Epithelial cell of prostate (primary cell): ENCODE results near the gene HHIPL1.
A peak's percentile ranks its signal among the peaks of the same experiment; 100 is the strongest.

Experiments
- DNase-seq: peaks from one replicate; pipeline ENCODE4 v3.0.0-alpha.2; 2011; ENCODE audit warnings: low read depth, low spot score
- H3K27ac ChIP-seq: fragments of 450-650 bp; 2 replicates; pipeline ENCODE4 v1.5.1; 2017; ENCODE audit warnings: mild to moderate bottlenecking

Gene HHIPL1

GRCh38 chr14:99609245-99610170, 35.4 kb upstream of the HHIPL1 start:
- no peak for DNase-seq
- H3K27ac ChIP-seq, result no peak overlapping the region

- no peak for DNase-seq
- peak overlapping the region; percentile 82 for H3K27ac ChIP-seq
Observed at GRCh38 chr14:99611646-99612045, 33.3 kb upstream of the HHIPL1 start.

GRCh38 chr14:99612071-99612737, 32.7 kb upstream of the HHIPL1 start:
- DNase-seq, result peak; percentile 76
- H3K27ac ChIP-seq, result peak overlapping the region; percentile 82

- peak overlapping the region; percentile 82 for H3K27ac ChIP-seq
- no peak for DNase-seq
Observed at GRCh38 chr14:99612738-99613330, 32.1 kb upstream of the HHIPL1 start.

- DNase-seq, result no peak
- H3K27ac ChIP-seq, result no peak overlapping the region
Observed at GRCh38 chr14:99615497-99616157, 29.3 kb upstream of the HHIPL1 start.

- DNase-seq, result no peak
- H3K27ac ChIP-seq, result no peak overlapping the region
Observed at GRCh38 chr14:99616832-99617800, 27.8 kb upstream of the HHIPL1 start.

GRCh38 chr14:99619835-99620834, 24.8 kb upstream of the HHIPL1 start:
- DNase-seq, result no peak
- H3K27ac ChIP-seq, result no peak overlapping the region

GRCh38 chr14:99621948-99622347, 23.0 kb upstream of the HHIPL1 start:
- DNase-seq, result no peak
- H3K27ac ChIP-seq, result peak overlapping the region; percentile 60

GRCh38 chr14:99624024-99624423, 20.9 kb upstream of the HHIPL1 start:
- no peak for DNase-seq
- H3K27ac ChIP-seq, result peak overlapping the region; percentile 60

GRCh38 chr14:99624971-99625370, 20.0 kb upstream of the HHIPL1 start:
- DNase-seq, result no peak
- no peak overlapping the region for H3K27ac ChIP-seq

GRCh38 chr14:99625476-99625875, 19.5 kb upstream of the HHIPL1 start:
- H3K27ac ChIP-seq, result no peak overlapping the region
- no peak for DNase-seq

- H3K27ac ChIP-seq, result no peak overlapping the region
- DNase-seq, result no peak
Observed at GRCh38 chr14:99626041-99626648, 18.8 kb upstream of the HHIPL1 start.

GRCh38 chr14:99627100-99627499, 17.8 kb upstream of the HHIPL1 start:
- H3K27ac ChIP-seq, result no peak overlapping the region
- no peak for DNase-seq

GRCh38 chr14:99627510-99628381, 17.2 kb upstream of the HHIPL1 start:
- H3K27ac ChIP-seq, result no peak overlapping the region
- DNase-seq, result no peak

- H3K27ac ChIP-seq, result no peak overlapping the region
Observed at GRCh38 chr14:99628887-99629618, 15.9 kb upstream of the HHIPL1 start.

GRCh38 chr14:99630202-99630601, 14.7 kb upstream of the HHIPL1 start:
- no peak overlapping the region for H3K27ac ChIP-seq
- no peak for DNase-seq

More at GRCh38 chr14:99628887-99629618, 15.9 kb upstream of the HHIPL1 start:
- DNase-seq, result no peak
